HepG2 (cell line): ENCODE measurements around the gene TRAP1. TPM values are rescaled to one million over a fixed set of nuclear protein-coding genes. Genes with fewer than 3 reads are reported as not detected.

Experiments
- BORCS8-MEF2B ChIP-seq: sonication (generic); formaldehyde crosslinking; IDR thresholded peaks from 2 replicates; pipeline ENCODE4 v1.8.0; 2022; ENCODE audit warnings: mild to moderate bottlenecking, missing genetic modification reagents
- CENPX ChIP-seq: sonication (generic); formaldehyde crosslinking; IDR thresholded peaks from 2 replicates; pipeline ENCODE4 v1.9.0; 2021; ENCODE audit warnings: mild to moderate bottlenecking, missing genetic modification reagents, moderate library complexity
- GATAD1 ChIP-seq: IDR thresholded peaks from 2 replicates; pipeline ENCODE4 v1.6.1; 2016; ENCODE audit warnings: missing genetic modification reagents, missing compliant biosample characterization
- HDAC2 ChIP-seq: sonication (generic); formaldehyde crosslinking; IDR thresholded peaks from 2 replicates; pipeline ENCODE4 v1.4.0; 2020; ENCODE audit warnings: missing genetic modification reagents
- SIN3B ChIP-seq: fragments of 150-350 bp; IDR thresholded peaks from 2 replicates; pipeline ENCODE4 v1.6.1; 2014; ENCODE audit warnings: low read length
- YY1 ChIP-seq: IDR thresholded peaks from 2 replicates; pipeline ENCODE4 v1.6.1; 2011; ENCODE audit warnings: low read length, low read depth, moderate library complexity, mild to moderate bottlenecking; ENCODE audit not compliant: insufficient read depth, insufficient replicate concordance
- ZBTB8A ChIP-seq: sonication (generic); formaldehyde crosslinking; IDR thresholded peaks from 2 replicates; pipeline ENCODE4 v1.4.0; 2020; ENCODE audit warnings: mild to moderate bottlenecking, low read depth, missing genetic modification reagents, borderline replicate concordance
- ZNF317 ChIP-seq: sonication (generic); formaldehyde crosslinking; IDR thresholded peaks from 2 replicates; pipeline ENCODE4 v1.5.0; 2020; ENCODE audit warnings: mild to moderate bottlenecking, missing genetic modification reagents
- ZNF367 ChIP-seq: sonication (generic); formaldehyde crosslinking; IDR thresholded peaks from 2 replicates; pipeline ENCODE4 v1.4.0; 2020; ENCODE audit warnings: missing genetic modification reagents, borderline replicate concordance
- ZNF549 ChIP-seq: sonication (generic); formaldehyde crosslinking; IDR thresholded peaks from 2 replicates; pipeline ENCODE4 v1.5.0; 2020; ENCODE audit warnings: missing genetic modification reagents
- ZNF577 ChIP-seq: sonication (generic); formaldehyde crosslinking; IDR thresholded peaks from 2 replicates; pipeline ENCODE4 v1.4.0; 2020; ENCODE audit warnings: mild to moderate bottlenecking, low read depth, missing genetic modification reagents, borderline replicate concordance
- ZNF850 ChIP-seq: sonication (generic); formaldehyde crosslinking; conservative IDR thresholded peaks from 2 replicates; pipeline ENCODE4 v1.9.0; 2021; ENCODE audit warnings: mild to moderate bottlenecking, missing genetic modification reagents
- polyA plus RNA-seq, 8 experiments: library from polyadenylated mRNA; depleted of rRNA in 3 of 8; stranded (reverse) in 7 of 8; unstranded in 1 of 8; fragments of >200 nt; fragmentation: Illumina TruSeq in 4 of 8; extraction: Trizol in 4 of 8; gene quantifications; 2 replicates each; pipeline versions ENCODE4 v1.2.1 to v1.2.3, GENCODE V29; 2011 to 2016; ENCODE audit warnings: low read depth in 4 of 8, missing spikeins in 1 of 8, mixed read lengths in 1 of 8; ENCODE audit not compliant: insufficient read depth in 1 of 8
- total RNA-seq, 5 experiments: library from RNA; depleted of rRNA; stranded (reverse); fragments of >200 nt; fragmentation: Illumina TruSeq; extraction: Trizol; gene quantifications; 2 replicates each; pipeline ENCODE4 v1.2.3, GENCODE V29; 2016; ENCODE audit warnings: low read depth in 1 of 5
- TF ChIP-seq, protein P1 (sequence below): sonication (generic); formaldehyde crosslinking; IDR thresholded peaks from 2 replicates; pipeline ENCODE4 v1.8.0; 2022; ENCODE audit warnings: missing genetic modification reagents, mild to moderate bottlenecking, inconsistent platforms, borderline replicate concordance
- TF ChIP-seq, protein P2 (sequence below): sonication (generic); formaldehyde crosslinking; IDR thresholded peaks from 2 replicates; pipeline ENCODE4 v1.4.0; 2020; ENCODE audit warnings: mild to moderate bottlenecking, missing genetic modification reagents
- TF ChIP-seq, protein P3 (sequence below): IDR thresholded peaks from 2 replicates; pipeline ENCODE4 v1.6.1; 2016; ENCODE audit warnings: low read depth
- TF ChIP-seq, protein P4 (sequence below): sonication (generic); formaldehyde crosslinking; IDR thresholded peaks from 2 replicates; pipeline ENCODE4 v1.4.0; 2020; ENCODE audit warnings: mild to moderate bottlenecking, low read depth, missing genetic modification reagents
- TF ChIP-seq, protein P5 (sequence below): sonication (generic); formaldehyde crosslinking; IDR thresholded peaks from 2 replicates; pipeline ENCODE4 v1.4.0; 2020; ENCODE audit warnings: missing genetic modification reagents
- TF ChIP-seq, protein P6 (sequence below): sonication (generic); formaldehyde crosslinking; IDR thresholded peaks from 2 replicates; pipeline ENCODE4 v1.5.1; 2020; ENCODE audit warnings: missing genetic modification reagents, mild to moderate bottlenecking, borderline replicate concordance

TRAP1 gene
- total and polyA plus RNA-seq, 2 of the 13 experiments (the other 11 are each of a cell fraction or from before 2014, with no cell fraction given): 127 to 240 TPM

DNA sequence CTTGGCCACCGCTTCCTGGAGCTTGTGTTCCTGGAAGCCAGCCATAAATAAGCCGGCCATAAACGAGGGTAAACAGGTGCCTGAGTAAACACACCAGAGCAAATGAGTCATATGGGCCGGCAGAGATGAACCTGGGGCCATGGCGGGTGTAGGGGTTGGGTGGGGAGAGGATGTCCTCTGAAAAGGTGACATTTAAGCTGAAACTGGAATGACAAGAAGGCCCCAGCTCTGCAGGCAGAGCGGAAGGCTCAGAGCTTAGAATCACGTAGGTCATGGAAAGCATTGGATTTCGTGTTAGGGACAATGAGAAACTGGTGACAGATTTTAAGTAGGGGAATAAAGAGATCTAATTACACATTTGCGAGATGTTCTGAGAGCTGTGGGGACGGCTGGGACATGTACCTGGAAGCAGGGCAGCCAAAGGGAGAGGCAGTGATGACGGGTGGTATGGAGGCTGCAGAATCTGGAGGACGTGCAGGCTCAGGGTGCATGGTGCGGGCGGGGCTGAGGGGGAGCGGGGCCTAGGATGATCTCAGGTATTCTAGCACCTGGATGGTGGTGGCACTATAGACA, 70.9 kb downstream of the TRAP1 start (continued):
- TF ChIP-seq, protein P1, sequence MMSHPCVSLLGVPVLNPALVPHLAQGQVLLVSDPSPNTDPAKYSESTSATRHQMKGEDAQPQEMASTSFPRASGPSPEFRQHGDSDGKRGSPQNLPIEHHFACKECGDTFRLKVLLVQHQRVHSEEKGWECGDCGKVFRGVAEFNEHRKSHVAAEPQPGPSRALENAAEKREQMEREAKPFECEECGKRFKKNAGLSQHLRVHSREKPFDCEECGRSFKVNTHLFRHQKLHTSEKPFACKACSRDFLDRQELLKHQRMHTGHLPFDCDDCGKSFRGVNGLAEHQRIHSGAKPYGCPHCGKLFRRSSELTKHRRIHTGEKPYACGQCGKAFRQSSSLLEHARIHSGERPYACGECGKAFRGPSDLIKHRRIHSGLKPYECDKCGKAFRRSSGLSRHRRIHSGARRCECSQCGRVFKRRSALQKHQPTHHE (CRISPR knock-in tag): no peak
- no peak for TF ChIP-seq BORCS8-MEF2B (CRISPR knock-in tag)
- no peak for TF ChIP-seq ZNF317 (CRISPR knock-in tag)
- no peak for TF ChIP-seq ZNF850 (CRISPR knock-in tag)
- TF ChIP-seq, protein P2, sequence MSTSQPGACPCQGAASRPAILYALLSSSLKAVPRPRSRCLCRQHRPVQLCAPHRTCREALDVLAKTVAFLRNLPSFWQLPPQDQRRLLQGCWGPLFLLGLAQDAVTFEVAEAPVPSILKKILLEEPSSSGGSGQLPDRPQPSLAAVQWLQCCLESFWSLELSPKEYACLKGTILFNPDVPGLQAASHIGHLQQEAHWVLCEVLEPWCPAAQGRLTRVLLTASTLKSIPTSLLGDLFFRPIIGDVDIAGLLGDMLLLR (CRISPR knock-in tag): no peak
- no peak for TF ChIP-seq SIN3B
- no peak for TF ChIP-seq CENPX
- TF ChIP-seq, protein P3, sequence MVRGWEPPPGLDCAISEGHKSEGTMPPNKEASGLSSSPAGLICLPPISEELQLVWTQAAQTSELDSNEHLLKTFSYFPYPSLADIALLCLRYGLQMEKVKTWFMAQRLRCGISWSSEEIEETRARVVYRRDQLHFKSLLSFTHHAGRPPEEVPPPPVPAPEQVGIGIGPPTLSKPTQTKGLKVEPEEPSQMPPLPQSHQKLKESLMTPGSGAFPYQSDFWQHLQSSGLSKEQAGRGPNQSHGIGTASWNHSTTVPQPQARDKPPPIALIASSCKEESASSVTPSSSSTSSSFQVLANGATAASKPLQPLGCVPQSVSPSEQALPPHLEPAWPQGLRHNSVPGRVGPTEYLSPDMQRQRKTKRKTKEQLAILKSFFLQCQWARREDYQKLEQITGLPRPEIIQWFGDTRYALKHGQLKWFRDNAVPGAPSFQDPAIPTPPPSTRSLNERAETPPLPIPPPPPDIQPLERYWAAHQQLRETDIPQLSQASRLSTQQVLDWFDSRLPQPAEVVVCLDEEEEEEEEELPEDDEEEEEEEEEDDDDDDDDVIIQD (CRISPR knock-in tag): peak; percentile 67; the same call in 1 of the 2 replicates
- TF ChIP-seq ZNF577 (CRISPR knock-in tag): no peak
- TF ChIP-seq ZBTB8A (CRISPR knock-in tag): no peak
- TF ChIP-seq ZNF367: no peak
- TF ChIP-seq, protein P4, sequence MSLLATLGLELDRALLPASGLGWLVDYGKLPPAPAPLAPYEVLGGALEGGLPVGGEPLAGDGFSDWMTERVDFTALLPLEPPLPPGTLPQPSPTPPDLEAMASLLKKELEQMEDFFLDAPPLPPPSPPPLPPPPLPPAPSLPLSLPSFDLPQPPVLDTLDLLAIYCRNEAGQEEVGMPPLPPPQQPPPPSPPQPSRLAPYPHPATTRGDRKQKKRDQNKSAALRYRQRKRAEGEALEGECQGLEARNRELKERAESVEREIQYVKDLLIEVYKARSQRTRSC: no peak
- TF ChIP-seq YY1: peak; percentile 70
- no peak for TF ChIP-seq ZNF549 (CRISPR knock-in tag)
- no peak for TF ChIP-seq HDAC2 (CRISPR knock-in tag)
- TF ChIP-seq GATAD1 (CRISPR knock-in tag): no peak
- TF ChIP-seq, protein P5, sequence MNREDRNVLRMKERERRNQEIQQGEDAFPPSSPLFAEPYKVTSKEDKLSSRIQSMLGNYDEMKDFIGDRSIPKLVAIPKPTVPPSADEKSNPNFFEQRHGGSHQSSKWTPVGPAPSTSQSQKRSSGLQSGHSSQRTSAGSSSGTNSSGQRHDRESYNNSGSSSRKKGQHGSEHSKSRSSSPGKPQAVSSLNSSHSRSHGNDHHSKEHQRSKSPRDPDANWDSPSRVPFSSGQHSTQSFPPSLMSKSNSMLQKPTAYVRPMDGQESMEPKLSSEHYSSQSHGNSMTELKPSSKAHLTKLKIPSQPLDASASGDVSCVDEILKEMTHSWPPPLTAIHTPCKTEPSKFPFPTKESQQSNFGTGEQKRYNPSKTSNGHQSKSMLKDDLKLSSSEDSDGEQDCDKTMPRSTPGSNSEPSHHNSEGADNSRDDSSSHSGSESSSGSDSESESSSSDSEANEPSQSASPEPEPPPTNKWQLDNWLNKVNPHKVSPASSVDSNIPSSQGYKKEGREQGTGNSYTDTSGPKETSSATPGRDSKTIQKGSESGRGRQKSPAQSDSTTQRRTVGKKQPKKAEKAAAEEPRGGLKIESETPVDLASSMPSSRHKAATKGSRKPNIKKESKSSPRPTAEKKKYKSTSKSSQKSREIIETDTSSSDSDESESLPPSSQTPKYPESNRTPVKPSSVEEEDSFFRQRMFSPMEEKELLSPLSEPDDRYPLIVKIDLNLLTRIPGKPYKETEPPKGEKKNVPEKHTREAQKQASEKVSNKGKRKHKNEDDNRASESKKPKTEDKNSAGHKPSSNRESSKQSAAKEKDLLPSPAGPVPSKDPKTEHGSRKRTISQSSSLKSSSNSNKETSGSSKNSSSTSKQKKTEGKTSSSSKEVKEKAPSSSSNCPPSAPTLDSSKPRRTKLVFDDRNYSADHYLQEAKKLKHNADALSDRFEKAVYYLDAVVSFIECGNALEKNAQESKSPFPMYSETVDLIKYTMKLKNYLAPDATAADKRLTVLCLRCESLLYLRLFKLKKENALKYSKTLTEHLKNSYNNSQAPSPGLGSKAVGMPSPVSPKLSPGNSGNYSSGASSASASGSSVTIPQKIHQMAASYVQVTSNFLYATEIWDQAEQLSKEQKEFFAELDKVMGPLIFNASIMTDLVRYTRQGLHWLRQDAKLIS: no peak
- TF ChIP-seq, protein P6, sequence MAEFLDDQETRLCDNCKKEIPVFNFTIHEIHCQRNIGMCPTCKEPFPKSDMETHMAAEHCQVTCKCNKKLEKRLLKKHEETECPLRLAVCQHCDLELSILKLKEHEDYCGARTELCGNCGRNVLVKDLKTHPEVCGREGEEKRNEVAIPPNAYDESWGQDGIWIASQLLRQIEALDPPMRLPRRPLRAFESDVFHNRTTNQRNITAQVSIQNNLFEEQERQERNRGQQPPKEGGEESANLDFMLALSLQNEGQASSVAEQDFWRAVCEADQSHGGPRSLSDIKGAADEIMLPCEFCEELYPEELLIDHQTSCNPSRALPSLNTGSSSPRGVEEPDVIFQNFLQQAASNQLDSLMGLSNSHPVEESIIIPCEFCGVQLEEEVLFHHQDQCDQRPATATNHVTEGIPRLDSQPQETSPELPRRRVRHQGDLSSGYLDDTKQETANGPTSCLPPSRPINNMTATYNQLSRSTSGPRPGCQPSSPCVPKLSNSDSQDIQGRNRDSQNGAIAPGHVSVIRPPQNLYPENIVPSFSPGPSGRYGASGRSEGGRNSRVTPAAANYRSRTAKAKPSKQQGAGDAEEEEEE (CRISPR knock-in tag): no peak
